Measurements from ENCODE around the gene LSS.

GRCh38 chr21:46265736-46266525 lies 37.4 kb upstream of the LSS start:
- no peak for TF ChIP-seq POLR2AphosphoS5 (IDR thresholded peaks at IDR 0.05; ENCODE audit: low read depth, low read length)
- no peak for TF ChIP-seq POLR2A (IDR thresholded peaks at IDR 0.05; ENCODE audit: low read depth, low read length)
- TF ChIP-seq TAF1 (IDR thresholded peaks at IDR 0.05; ENCODE audit: low read depth, low read length), result no peak

All from GM12891 (cell line).